GM21717 (cell line): ENCODE results near the gene GNAI1.

ENCODE experiments used
- ATAC-seq: cut with Tn5 transposase; IDR thresholded peaks from one replicate; pipeline ENCODE4 v1.9.1; 2021; ENCODE audit warnings: mild to moderate bottlenecking, moderate library complexity; ENCODE audit not compliant: unreplicated experiment

The GNAI1 gene

GRCh38 chr7:80131675-80132435 is 2.8 kb upstream of the GNAI1 start:
- no peak for ATAC-seq

- ATAC-seq: no peak
These were observed 2.0 kb upstream of the GNAI1 start for GRCh38 chr7:80132594-80132993.

GRCh38 chr7:80133361-80134114 is 1.1 kb upstream of the GNAI1 start:
- ATAC-seq: no peak

- ATAC-seq: no peak
These were observed 506 bp upstream of the GNAI1 start for GRCh38 chr7:80134115-80134535.

- no peak for ATAC-seq
These were observed 876 bp downstream of the GNAI1 start for GRCh38 chr7:80135309-80136104.

- peak; percentile 44 for ATAC-seq
These were observed 1.8 kb downstream of the GNAI1 start for GRCh38 chr7:80136261-80137055.

- ATAC-seq: no peak
These were observed 2.8 kb downstream of the GNAI1 start for GRCh38 chr7:80137410-80137809.

- ATAC-seq: no peak
These were observed 4.6 kb downstream of the GNAI1 start for GRCh38 chr7:80139236-80139635.

GRCh38 chr7:80140388-80140787 is 5.8 kb downstream of the GNAI1 start:
- no peak for ATAC-seq

GRCh38 chr7:80141376-80141775 is 6.7 kb downstream of the GNAI1 start:
- ATAC-seq: no peak

GRCh38 chr7:80142853-80143580 is 8.4 kb downstream of the GNAI1 start:
- no peak for ATAC-seq

- ATAC-seq: no peak
These were observed 11.3 kb downstream of the GNAI1 start for GRCh38 chr7:80145780-80146422.

GRCh38 chr7:80146545-80147182 is 12.0 kb downstream of the GNAI1 start:
- no peak for ATAC-seq

GRCh38 chr7:80147543-80148391 is 13.1 kb downstream of the GNAI1 start:
- ATAC-seq: no peak

GRCh38 chr7:80150611-80151273 is 16.1 kb downstream of the GNAI1 start:
- ATAC-seq: no peak

GRCh38 chr7:80151274-80151665 is 16.6 kb downstream of the GNAI1 start:
- no peak for ATAC-seq

- no peak for ATAC-seq
These were observed 18.8 kb downstream of the GNAI1 start for GRCh38 chr7:80153446-80153845.
